ENCODE measurements around the gene SLC6A3.

Gene SLC6A3

DNA sequence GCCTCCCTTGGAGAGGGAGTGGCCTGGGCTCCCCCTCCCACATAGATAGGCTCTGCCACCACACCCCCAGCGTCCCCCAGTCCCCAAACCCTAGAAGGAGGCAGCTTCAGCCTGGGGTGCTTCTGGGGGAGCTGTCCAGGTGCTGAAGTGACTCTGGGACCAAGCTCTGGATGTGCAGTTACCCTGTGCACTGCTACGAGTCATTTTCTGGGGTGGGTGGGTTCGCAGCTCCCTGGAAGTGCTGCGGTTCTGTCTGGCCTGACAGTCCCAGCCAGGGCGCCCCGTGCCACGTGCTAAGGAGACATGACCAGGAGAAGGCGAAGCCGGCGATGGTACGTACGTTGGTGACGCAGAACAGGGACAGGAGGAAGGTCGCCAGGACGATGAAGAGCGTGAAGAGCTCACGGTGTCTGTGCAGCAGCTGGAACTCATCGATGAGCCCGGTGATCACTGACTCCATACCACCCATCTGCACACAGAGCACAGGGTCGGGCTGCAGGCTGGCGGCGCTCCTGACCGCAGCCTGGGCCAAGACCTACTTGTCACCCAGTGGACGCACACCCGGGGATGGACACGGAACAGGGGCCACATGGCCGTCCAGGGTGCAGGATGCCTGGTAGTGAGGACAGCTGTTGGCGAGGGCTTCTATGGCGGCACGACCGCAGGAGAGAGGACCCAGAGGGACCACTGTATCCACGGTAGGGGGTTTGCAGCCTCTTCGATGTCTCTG lies 35.7 kb downstream of the SLC6A3 start:
- DNase-seq (ENCODE audit: low read depth in 2 of 2) = no peak

DNA sequence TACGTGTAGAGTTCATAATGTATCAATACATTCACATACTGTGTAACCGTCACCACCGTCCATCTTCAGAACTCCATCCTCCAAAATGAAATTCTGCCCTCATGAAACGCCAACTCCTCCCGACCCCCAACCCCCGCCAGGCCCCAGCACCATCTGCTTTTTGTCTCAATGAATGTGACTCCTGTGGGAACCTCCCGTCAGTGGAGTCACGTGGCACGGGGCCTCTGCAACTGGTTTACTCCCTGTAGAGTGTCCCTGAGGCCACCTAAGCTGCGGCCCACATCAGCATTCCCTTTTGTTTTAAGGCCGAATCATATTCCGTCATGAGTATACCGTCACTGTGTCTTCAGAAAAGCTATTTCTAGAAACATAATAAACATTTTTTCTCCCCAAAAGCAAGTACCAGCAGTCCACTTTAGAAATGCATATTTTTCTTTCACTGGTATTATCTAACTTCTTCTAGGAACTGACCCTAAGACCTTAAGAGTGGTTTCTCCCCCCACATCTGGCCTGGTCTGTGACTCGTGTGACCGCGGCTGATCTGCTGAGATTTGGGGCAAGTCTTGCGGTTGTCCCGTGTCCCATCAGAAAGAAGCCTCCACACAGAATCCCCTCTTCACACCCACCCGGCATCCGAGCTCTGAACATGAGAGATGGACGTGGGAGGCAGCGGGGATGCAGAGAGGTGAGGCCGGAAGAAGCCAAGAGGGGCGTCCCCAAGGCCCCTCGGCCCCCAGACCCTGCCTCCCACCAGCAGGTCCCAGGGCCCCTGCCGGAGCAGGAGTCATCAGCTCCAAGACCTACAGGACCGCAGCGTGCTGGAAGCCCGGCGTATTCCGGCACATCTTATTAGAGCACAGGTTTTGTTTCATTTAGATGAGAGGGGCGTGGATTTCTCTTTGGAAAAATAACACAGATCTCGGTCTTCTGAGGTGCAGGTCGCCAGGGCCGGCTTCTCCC lies 38.3 kb downstream of the SLC6A3 start:
- DNase-seq (ENCODE audit: low read depth in 2 of 2) = no peak

GRCh38 chr5:1405539-1406530 lies 39.4 kb downstream of the SLC6A3 start:
- DNase-seq (ENCODE audit: low read depth in 2 of 2) = no peak

- no peak for DNase-seq (ENCODE audit: low read depth in 2 of 2)
Observed at GRCh38 chr5:1405121-1405520, 40.1 kb downstream of the SLC6A3 start.

DNA sequence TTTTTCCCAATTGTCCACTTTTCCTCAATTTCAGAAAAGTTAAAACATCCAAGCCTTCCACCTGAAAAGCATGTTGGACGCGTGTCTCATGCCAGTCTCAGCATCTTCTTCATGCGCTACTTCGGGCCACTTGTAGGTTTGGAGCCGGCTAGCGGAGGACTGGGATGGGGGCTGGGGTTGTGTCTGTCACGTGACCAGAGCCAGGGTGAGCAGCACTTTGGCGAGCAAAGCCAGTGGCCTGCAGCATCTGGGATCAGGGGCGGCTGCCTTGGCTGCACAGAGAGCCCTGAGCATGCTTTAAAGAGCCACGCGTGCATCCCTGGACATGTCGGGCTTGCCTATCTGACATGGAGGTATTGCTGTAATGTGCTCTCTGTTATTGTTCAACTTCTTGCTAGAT lies 41.2 kb downstream of the SLC6A3 start:
- no peak for DNase-seq (ENCODE audit: low read depth in 2 of 2)

GRCh38 chr5:1402611-1403255 lies 42.5 kb downstream of the SLC6A3 start:
- DNase-seq (ENCODE audit: low read depth in 2 of 2) = no peak

DNA sequence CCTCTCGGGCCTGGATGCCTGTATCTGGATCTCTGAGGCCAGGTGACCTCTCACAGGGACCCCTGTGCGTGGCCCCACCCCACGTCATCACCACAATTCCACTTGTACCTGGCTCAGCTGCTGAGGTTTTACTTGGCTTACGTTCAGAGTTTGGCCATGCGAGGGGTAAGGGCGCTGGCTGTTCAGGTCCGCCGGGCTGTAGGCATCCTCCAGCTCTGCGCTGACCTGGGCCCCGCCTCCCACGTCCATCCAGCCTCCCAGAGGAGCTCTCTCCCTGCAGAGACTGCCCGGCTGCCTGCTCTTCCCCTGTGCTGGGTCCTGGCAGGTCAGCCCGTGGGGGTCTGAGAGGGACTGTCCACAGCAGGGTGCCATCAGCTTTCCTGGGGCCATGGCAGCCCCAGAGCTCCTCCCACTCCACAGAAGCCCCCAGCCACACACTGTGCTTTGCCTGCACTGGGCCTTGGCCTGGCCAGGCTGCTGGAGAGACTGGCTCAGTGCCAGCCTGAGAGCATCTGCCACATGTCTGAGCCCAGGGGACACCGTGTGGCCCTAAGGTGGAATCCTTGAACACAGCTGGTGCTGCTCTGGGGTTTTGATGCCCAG lies 43.6 kb downstream of the SLC6A3 start:
- DNase-seq (ENCODE audit: low read depth in 2 of 2) = no peak

DNA sequence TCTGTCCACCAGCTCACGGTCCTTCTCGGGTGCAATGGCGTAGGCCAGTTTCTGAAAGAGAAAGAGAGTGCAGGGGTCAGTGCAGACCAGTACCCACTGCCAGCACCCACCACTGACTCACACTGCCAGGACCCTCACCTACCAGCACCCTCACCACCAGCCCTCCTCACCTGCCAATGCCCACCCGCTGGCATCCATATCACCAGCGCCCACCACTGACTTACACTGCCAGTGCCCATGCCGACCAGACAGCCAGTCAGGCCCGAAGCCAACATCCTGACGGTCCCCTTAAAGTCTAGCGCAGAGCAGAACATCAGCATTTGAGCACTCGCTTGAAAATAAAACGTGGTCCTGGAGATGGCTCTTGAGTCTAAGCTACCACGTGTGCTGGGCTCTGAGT lies 44.3 kb downstream of the SLC6A3 start:
- DNase-seq (ENCODE audit: low read depth in 2 of 2) = no peak

DNA sequence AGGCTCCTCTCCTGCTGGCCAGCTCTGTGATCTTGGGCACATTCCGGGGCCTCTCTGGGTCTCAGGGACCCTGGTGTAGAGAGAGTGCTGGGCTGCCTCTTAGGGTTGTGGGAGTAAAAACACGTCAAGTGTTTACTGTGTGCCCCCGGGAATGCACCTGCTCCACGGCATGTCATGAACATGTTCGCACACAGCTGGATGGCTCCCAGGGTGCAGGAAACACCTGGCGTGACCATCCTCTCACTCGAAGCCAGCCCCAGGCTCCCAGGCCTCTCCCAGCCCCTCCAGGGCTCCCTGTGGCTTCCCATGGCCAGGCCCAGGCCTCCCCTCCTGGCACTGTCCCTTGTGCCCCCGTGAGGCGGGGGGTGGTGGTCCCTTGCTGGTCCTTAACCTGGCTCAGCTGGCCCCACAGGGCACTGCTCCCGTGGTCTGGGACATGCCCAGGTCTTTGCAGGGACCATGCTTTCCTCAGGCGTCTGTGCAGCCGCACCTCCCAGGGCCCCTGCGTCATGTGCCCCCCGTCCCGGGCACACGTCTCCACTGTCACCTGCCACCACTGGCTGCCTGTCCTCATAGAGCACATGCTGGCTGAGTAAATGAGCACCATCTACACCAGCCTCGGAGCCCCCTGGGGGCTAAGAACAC lies 44.9 kb downstream of the SLC6A3 start:
- DNase-seq (ENCODE audit: low read depth in 2 of 2) = no peak

DNA sequence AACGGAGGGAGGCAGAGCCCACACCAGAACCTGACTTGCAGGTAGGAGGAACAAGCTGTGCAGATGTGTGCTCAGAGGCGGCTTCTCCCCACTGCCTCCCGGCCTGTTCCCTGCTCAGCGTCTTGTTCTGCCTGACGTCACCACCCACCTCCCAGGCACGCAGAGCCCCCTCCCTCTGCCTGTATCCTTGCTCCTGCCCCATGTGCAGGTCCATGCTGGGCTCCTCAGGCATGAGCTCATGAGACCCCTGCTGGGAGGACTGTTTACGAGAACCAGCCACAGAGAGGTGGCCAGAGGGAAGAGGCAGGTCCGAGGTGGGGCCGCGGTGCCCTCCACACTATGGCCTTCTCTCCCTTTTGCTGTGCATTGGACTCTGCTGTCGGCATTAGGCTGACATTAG lies 45.5 kb downstream of the SLC6A3 start:
- DNase-seq (ENCODE audit: low read depth in 2 of 2) = no peak

- no peak for DNase-seq (ENCODE audit: low read depth in 2 of 2)
Observed at GRCh38 chr5:1396293-1396816, 48.9 kb downstream of the SLC6A3 start.

- DNase-seq (ENCODE audit: low read depth in 2 of 2) = no peak
Observed at GRCh38 chr5:1394881-1395860, 50.1 kb downstream of the SLC6A3 start.

DNA sequence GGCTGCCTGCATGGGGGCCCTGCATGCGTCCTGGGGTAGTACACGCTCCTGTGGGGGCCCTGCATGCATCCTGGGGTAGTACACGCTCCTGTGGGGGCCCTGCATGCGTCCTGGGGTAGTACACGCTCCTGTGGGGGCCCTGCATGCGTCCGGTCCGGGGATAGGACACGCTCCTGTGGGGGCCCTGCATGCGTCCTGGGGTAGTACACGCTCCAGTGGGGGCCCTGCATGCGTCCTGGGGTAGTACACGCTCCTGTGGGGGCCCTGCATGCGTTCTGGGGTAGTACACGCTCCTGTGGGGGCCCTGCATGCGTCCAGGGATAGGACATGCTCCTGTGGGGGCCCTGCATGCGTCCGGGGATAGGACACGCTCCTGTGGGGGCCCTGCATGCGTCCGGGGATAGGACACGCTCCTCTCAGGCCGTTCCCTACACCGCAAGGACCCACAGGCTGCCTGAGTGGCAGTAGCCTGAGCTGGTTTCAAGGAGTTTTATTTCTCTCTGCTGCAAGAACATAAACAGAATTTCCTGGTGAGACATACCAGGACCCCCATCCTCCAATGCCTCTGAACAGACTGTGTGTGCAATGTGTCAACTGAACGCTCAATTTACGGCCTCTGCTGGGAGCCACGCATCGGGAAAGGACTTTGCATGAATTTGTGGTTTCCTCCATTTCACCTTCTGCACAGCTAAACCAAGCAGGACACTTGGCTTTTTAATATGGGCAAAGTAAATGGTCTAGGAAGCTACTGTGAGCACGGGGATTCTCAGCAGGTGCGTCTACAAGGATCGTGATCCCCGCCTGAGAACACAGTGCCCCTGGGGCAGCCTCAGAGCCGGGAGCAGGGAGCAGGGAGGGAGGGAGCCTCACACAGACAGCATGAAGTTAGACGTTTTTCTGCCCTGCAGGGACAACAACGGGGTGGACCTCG lies 51.4 kb downstream of the SLC6A3 start:
- no peak for DNase-seq (ENCODE audit: low read depth in 2 of 2)

DNA sequence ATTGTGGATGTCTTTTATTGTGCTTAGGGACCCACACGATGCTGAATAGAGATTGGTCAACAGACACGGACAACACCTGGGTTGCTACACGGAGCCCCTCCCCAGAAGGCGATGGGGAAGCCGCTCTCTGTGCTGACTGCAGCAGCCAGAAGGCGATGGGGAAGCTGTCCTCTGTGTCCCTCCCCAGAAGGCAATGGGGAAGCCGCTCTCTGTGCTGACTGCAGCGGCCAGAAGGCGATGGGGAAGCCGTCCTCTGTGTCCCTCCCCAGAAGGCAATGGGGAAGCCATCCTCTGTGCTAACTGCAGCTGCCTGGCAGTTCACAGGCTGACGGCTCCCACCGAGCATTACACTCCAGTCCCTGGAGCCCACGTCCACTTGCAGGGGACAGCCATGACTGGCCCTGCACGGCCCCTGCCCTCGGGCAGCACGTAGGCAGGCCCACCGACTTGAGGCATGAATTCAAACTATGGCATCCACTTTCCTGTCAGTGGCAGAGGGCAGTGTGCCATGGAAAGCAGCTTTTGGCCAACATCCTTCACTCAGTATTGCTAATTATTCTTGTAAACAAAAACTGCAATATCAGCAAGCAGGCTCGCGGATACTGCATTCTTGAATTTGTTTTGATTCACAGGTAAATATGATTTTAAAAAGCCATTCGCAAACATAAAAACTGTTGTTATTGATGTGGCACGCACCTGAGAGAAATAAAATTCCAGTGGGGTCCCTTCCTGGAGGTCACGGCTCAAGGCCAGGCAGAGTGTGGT lies 52.3 kb downstream of the SLC6A3 start:
- DNase-seq (ENCODE audit: low read depth in 2 of 2) = no peak

DNA sequence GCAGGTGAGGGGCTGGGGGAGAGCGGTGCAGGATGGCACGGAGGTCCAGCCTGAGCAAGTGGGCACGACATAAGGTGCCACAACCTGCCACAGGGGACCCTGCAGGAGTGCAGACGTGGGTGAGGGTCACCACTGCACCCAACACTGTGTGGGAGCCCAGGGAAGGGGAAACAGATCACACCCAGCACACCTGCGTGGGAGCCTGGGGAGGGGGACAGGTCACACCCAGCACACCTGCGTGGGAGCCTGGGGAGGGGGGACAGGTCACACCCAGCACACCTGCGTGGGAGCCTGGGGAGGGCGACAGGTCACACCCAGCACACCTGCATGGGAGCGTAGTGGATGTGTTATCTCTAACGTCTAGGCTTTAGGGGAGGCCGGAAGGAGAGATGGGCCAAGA lies 53.0 kb downstream of the SLC6A3 start:
- DNase-seq (ENCODE audit: low read depth in 2 of 2) = no peak

- no peak for DNase-seq (ENCODE audit: low read depth in 2 of 2)
Observed at GRCh38 chr5:1391691-1392090, 53.5 kb downstream of the SLC6A3 start.

All from stimulated activated CD4-positive, alpha-beta T cell treated with anti-CD3 and anti-CD28 coated beads, Interleukin-1b, Interleukin-23, amount 100 ng/mL, for 4 hours (primary cell).